Embryonic facial prominence (tissue), 1 donor: ENCODE measurements around the gene NGF.

ENCODE experiments used
- DNase-seq: peaks from one replicate; pipeline ENCODE4 v3.0.0-alpha.2; 2016; ENCODE audit errors: extremely low spot score

Gene NGF

DNA sequence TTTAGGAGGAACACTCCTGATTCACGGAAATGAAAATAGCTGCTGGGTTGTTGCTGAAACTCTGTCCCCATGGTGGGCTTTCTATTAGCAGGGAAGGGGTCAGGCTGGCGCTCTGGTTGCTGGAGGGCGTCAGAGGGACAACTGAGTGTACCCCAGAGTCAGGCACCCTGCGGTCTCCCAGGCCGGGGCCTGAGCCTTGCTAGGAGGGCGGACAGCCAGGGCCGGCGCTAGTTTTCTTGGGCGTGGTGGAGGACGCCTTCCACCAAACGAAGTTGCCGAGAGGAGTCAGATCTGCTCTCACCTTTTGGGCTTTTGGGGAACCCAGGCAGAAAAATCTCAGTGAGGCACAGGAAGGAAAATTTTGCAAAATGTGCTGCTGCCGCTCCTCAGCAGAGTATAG, 54.8 kb downstream of the NGF start:
- DNase-seq: no peak

GRCh38 chr1:115282807-115283208, 55.2 kb downstream of the NGF start:
- DNase-seq: no peak

DNA sequence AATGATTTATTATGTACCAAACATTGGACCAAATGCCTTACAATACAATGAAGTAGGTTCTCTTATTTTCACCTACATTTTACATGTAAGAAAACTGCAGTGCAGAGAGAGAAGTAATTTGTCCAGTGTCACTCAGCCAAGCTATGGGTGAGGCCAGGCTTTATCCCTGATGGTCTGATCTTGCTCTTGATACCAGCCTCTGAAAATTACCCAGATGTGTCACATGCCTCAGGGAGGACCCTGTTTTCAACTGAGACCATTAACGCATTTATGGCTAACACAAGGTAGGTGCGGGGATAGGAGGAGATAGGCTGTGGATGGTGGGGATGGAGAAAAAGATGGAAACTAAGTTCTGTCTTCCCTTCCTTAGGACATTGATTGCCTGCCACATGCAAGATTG, 56.9 kb downstream of the NGF start:
- DNase-seq: no peak

GRCh38 chr1:115280064-115280463, 58.0 kb downstream of the NGF start:
- peak; percentile 24 for DNase-seq

DNA sequence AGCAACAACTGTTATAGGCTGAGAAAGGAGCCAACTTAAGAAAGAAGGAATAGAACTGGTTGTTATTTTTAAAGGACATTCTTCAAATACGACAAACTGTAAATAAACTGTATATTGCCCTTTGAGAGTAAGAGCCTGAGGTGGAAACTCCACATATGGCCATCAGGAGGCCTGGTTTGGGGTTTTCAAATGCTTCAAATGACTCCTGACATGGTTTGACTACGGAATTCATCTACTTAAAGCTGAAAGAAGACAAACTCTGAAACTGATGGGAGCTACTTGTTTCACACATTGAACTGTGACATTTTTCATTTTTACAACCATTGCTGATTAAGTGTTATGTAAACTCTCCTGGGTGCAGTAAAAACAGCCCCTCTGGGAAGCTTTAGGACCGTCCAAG, 59.8 kb downstream of the NGF start:
- no peak for DNase-seq

DNA sequence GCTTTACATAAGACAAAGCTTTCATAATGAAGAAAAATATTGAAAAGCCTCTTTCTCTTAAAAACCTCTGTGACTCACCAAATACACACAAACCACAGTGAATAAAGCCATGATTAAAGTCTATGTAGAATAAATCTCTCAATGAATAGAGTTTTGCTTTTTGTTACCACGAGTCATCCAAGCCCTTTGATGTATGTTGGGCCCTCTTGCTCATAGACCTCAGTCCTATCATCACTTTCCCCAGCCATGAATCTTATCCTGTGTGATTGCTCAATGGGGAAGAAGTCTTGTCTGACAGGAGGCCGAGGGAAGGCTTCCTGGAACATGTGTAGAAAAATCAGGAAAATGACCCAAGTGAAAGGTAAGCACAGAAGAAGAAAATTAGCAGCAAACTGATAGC, 60.8 kb downstream of the NGF start:
- no peak for DNase-seq

DNA sequence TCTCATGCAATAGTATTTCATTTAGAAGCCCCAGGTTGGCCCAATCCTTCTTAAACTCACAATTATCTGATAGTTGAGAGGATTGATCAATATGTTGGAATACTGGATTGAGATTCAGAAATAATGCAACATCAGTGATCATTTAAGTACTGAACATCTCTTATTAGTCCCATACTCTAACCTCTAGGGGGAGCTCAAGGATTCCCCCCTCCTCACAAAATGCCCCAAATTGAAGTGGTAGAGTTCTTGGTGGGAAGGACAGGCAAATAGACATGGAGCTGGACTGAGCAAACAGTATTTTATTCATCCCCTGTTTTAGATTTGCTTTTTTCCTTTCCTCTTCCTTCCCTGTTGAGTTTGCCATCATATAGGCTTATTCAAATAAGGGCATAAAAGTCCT, 62.8 kb downstream of the NGF start:
- no peak for DNase-seq

GRCh38 chr1:115274467-115274866, 63.6 kb downstream of the NGF start:
- DNase-seq: no peak

GRCh38 chr1:115266729-115267421, 71.2 kb downstream of the NGF start:
- DNase-seq: no peak

- no peak for DNase-seq
These were observed 73.0 kb downstream of the NGF start for GRCh38 chr1:115265099-115265498.

- no peak for DNase-seq
These were observed 75.2 kb downstream of the NGF start for GRCh38 chr1:115262886-115263285.

DNA sequence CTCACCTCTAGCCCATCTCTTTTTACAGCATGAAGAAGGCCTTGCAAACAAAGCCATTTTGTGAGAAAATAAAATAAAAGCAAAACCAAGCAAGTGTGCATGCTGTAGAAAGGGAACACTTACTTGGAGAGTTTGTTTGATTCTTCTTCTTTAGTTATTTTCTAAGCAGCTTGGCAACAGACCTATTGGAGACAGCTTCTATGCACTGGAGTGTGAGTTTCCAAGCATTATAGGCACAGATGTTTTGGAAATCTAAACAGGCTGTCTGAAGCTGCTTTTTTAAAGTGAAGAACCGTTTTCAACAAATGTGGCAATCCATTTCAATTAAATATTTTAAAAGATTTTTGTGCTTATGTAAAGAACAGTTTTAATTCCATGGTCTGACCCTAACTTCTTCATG, 76.6 kb downstream of the NGF start:
- peak; percentile 39 for DNase-seq

GRCh38 chr1:115258302-115258866, 79.7 kb downstream of the NGF start:
- no peak for DNase-seq

- DNase-seq: no peak
These were observed 80.5 kb downstream of the NGF start for GRCh38 chr1:115257591-115257990.

DNA sequence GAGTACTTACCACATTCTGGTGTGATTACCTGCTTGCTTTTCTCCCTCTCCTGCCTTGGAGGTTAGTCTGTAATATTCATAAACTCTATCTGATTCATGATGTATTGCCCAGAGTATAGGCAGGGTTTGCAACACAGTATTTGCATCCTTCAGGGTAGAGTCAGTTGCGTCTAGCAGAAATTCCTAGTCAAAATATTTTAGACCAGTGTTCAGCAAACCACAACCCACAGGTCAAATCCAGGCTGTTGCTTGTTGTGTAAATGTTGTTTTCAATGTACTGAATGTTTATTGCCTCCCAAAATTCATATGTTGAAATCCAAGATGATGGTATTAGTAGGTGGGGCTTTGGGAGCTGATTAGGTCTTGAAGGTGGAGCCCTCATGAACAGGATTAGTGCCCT, 82.9 kb downstream of the NGF start:
- no peak for DNase-seq

- no peak for DNase-seq
These were observed 85.5 kb downstream of the NGF start for GRCh38 chr1:115252585-115252984.

- peak; percentile 76 for DNase-seq
These were observed 86.2 kb downstream of the NGF start for GRCh38 chr1:115251856-115252255.

- DNase-seq: peak; percentile 9
These were observed 86.7 kb downstream of the NGF start for GRCh38 chr1:115251340-115251748.

DNA sequence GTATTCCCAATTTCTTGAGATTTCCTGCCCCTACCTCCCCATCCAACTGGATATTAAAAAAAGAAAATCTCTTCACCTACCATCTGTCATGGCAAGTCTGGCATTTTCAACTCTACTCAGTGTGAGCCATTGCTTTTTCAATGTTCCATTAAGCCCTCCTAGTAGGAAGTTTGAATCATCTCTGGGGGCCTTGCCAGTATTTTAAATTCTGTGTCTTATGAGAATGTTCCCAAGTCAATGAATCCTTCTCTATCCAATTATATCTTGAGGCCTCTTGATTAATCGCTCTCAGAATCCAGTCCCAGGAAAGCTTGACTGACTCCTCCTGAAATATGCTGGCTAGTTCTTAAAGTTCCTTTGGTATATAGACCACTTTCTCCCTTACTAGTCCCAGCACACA, 91.5 kb downstream of the NGF start:
- DNase-seq: no peak

DNA sequence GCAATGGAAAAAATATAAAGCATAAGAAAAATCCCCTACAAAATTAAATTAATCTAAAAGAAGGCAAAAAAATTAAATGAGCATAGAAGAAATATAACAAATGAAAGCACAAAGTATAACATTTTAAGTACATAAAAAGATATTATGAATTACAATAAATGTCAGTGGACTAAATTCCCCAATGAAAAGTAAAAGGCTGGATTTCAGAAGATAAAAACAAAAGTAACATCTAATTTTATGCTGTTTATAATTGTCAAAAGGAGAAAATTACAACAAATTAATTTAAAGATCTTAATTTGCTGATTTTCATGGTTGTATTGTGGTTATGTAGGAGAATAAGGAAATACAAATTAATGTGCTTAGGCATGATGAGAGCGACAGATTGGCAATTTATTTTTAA, 92.8 kb downstream of the NGF start:
- no peak for DNase-seq

DNA sequence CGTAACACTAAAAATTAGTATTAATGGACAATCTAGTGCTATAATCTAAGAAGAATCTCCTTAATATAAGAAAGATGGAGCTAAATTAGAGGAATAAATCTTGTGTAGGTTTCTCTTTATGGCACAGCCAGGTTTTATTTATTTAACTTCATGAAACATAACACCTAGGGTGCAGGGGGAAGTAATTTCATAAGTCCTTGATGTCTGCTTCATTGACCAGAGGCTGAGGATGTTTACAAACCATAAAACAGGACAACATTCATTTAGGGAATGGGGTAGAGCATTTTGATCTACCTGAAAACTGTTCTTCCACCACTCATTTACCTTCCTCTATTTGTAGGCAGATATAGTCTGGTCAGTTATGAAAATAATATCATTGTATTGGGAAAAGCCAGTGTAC, 95.5 kb downstream of the NGF start:
- DNase-seq: no peak

- DNase-seq: no peak
These were observed 96.7 kb downstream of the NGF start for GRCh38 chr1:115241309-115241708.

GRCh38 chr1:115240297-115240696, 97.8 kb downstream of the NGF start:
- no peak for DNase-seq

GRCh38 chr1:115239426-115239825, 98.6 kb downstream of the NGF start:
- no peak for DNase-seq
